Left ventricle myocardium inferior (tissue), 1 donor: ENCODE measurements around the gene AK9. TPM values are rescaled to one million over a fixed set of nuclear protein-coding genes. Genes with fewer than 3 reads are reported as not detected.

Experiments used
- DNase-seq: peaks from one replicate; pipeline ENCODE4 v3.0.0-alpha.2; 2020
- H3K27ac ChIP-seq: fragments of 200-600 bp; replicated peaks from 2 replicates; pipeline ENCODE4 v1.8.0; 2021
- H3K27me3 ChIP-seq: fragments of 200-600 bp; 2 replicates; pipeline ENCODE4 v1.8.0; 2021; ENCODE audit warnings: low read depth
- H3K36me3 ChIP-seq: fragments of 200-600 bp; 2 replicates; pipeline ENCODE4 v1.8.0; 2021
- H3K4me1 ChIP-seq: fragments of 200-600 bp; 2 replicates; pipeline ENCODE4 v1.8.0; 2021
- H3K4me3 ChIP-seq: fragments of 200-600 bp; 2 replicates; pipeline ENCODE4 v1.8.0; 2021; ENCODE audit warnings: mild to moderate bottlenecking, moderate library complexity
- H3K9me3 ChIP-seq: fragments of 200-600 bp; replicated peaks from 2 replicates; pipeline ENCODE4 v1.8.0; 2021
- intact Hi-C: fragments of 100-400 bp; cut with micrococcal nuclease; formaldehyde crosslinking; loops from one replicate; pipeline ENCODE4 v1.11.0; 2022
- total RNA-seq: library from RNA; stranded (reverse); fragmentation: NEBNext Ultra II Directional; extraction: Animal tissue kit (Norgen Biotek cat#: 25700); gene quantifications from one replicate; pipeline ENCODE4 v1.2.1, GENCODE V29; 2021
- TF ChIP-seq, protein P1 (sequence below): fragments of 200-600 bp; IDR thresholded peaks from 2 replicates; pipeline ENCODE4 v1.8.0; 2021; ENCODE audit warnings: antibody characterized with exemption, mild to moderate bottlenecking, borderline replicate concordance
- donor health status: DM: no; HTN: yes; CAD: no; lungs with severe emphysema.

The AK9 gene
- total RNA-seq, 1 donor from 2014 or later, result 12.6 TPM

DNA sequence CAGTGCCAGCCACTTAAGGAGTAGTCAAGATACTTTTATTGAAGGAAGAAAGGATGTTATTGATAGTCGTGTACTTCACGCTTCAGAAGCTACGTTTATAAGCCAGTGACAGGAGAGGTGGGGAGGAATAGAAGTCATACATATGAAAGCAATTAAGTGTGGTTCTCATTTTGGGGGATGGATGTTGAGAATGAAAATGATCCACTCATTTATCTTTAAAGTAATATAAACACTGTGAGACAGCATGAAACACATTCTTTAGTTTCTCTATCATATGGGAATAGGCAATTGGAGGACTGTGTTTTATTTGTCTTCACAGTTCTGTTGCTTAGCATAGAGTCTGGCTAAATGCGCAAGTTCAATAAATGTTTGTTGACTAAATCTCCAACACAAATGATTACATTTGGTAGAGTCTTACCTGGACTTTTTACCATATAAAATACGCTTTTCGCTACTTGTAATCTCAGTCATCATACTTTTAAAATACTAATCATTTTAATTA lies 35.2 kb downstream of the AK9 start:
- intact Hi-C loops, result no loop called here
- Histone ChIP-seq H3K4me3 (no peak overlapping the region), H3K9me3 (no peaks in the 10 kb centered on the region), H3K36me3 (peaks cover 31% of the 10 kb centered on the region), H3K4me1 (no peaks in the 10 kb centered on the region), H3K27me3 (no peaks in the 10 kb centered on the region), H3K27ac (no peak overlapping the region)
- no peak for DNase-seq
- TF ChIP-seq, protein P1, sequence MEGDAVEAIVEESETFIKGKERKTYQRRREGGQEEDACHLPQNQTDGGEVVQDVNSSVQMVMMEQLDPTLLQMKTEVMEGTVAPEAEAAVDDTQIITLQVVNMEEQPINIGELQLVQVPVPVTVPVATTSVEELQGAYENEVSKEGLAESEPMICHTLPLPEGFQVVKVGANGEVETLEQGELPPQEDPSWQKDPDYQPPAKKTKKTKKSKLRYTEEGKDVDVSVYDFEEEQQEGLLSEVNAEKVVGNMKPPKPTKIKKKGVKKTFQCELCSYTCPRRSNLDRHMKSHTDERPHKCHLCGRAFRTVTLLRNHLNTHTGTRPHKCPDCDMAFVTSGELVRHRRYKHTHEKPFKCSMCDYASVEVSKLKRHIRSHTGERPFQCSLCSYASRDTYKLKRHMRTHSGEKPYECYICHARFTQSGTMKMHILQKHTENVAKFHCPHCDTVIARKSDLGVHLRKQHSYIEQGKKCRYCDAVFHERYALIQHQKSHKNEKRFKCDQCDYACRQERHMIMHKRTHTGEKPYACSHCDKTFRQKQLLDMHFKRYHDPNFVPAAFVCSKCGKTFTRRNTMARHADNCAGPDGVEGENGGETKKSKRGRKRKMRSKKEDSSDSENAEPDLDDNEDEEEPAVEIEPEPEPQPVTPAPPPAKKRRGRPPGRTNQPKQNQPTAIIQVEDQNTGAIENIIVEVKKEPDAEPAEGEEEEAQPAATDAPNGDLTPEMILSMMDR, result no peak

DNA sequence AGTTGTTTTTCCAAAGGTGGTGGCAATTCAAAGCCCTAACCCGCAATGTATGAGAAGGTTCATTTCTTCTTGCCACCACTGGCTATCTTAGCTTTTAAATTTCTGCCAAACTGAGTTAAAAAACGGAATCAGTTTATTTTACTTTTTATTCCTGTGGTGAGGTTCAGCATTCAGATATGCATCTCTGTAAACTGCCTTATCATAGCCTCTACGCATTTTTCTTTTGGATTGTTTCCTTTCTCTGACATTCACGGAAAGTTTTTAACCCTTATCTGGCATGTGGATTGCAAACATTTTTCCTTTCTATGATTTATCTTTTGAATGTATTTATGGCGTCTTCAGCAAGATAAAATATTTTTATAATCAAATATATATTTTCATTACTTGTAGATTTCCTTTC lies 37.7 kb downstream of the AK9 start:
- H3K27me3 ChIP-seq, result no peaks in the 10 kb centered on the region
- no peak for DNase-seq
- H3K4me1 ChIP-seq, result no peaks in the 10 kb centered on the region
- no peak overlapping the region for H3K27ac ChIP-seq
- no peaks in the 10 kb centered on the region for H3K9me3 ChIP-seq
- intact Hi-C loops, result no loop called here
- TF ChIP-seq, protein P1, result no peak
- peaks cover 26% of the 10 kb centered on the region for H3K36me3 ChIP-seq
- H3K4me3 ChIP-seq, result no peak overlapping the region

DNA sequence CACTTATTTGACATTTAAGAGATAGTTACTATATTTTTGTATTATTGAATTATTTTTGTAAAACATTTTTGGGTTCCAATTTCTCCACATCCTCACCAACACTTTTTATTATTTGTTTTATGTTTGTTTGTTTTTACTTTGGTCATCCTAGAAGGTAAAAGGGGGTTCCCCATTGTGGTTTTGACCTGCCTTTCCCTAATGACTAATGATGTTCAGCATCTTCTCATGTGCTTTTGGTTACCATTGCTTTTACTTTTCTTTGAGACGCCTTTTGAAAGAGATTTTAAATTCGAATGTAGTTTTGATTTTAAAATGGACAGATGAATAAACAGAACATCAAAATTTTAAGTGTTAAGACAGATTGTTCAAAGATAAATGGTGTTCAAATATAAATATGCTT lies 46.9 kb downstream of the AK9 start:
- no peak for DNase-seq
- peaks cover 41% of the 10 kb centered on the region for H3K36me3 ChIP-seq
- H3K9me3 ChIP-seq, result peaks cover 11% of the 10 kb centered on the region
- no peaks in the 10 kb centered on the region for H3K4me1 ChIP-seq
- TF ChIP-seq, protein P1, result no peak
- H3K27ac ChIP-seq, result no peak overlapping the region
- H3K27me3 ChIP-seq, result no peaks in the 10 kb centered on the region
- intact Hi-C loops, result no loop called here
- no peak overlapping the region for H3K4me3 ChIP-seq

DNA sequence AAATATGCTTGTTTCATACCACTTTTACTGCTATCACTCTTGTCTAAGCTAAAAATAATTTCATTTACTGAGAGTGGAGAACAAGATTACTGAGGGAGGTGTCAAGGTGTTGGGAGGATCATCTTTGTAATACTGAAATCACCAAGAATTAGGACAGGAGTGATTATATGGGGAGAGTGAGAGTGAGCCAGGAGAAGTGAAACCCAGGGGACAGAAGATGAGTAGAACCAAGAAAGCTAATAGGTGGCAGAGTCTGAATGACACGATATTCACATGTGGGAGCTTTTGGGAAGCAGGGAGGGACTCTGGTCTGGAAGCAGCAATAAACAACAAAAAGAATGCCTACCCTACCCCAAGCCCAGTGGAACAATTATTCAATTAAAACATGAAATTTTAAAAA lies 58.6 kb downstream of the AK9 start:
- intact Hi-C loops, result no loop called here

DNA sequence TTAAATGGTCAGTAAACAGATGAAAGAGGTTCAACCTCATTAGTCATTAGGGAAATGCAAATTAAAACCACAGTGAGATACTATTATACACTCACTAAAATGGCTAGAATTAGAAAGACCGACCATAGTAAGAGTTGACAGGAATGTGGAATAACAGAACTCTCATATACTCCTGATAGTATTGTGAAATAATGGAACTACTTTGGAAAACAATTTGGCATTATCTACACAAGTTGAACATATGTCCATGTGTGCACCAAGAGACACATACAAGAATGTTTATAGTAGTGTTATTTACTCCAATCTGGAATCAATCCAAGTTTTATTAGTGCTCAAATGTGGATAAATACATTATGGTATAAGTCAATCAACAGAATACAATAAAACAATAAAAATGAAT lies 59.6 kb downstream of the AK9 start:
- TF ChIP-seq, protein P1, result no peak
- Histone ChIP-seq H3K36me3 (peaks cover 33% of the 10 kb centered on the region), H3K9me3 (peaks cover 15% of the 10 kb centered on the region), H3K4me3 (no peak overlapping the region), H3K4me1 (no peaks in the 10 kb centered on the region), H3K27me3 (no peaks in the 10 kb centered on the region), H3K27ac (no peak overlapping the region)
- no peak for DNase-seq
- intact Hi-C loops, result no loop called here

More for the DNA sequence above, 58.6 kb downstream of the AK9 start:
- Histone ChIP-seq H3K4me1 (no peaks in the 10 kb centered on the region), H3K36me3 (peaks cover 33% of the 10 kb centered on the region), H3K27me3 (no peaks in the 10 kb centered on the region), H3K9me3 (peaks cover 10% of the 10 kb centered on the region), H3K4me3 (no peak overlapping the region), H3K27ac (no peak overlapping the region)
- no peak for DNase-seq
- TF ChIP-seq, protein P1, result no peak
